Measurements from ENCODE around the gene DUS1L. TPM values are rescaled to one million over a fixed set of nuclear protein-coding genes. Genes with fewer than 3 reads are reported as not detected.

The DUS1L gene
- total and polyA plus RNA-seq, 2 donors (not counting 1 experiment from before 2014, with no cell fraction given) = 109 to 241 TPM

DNA sequence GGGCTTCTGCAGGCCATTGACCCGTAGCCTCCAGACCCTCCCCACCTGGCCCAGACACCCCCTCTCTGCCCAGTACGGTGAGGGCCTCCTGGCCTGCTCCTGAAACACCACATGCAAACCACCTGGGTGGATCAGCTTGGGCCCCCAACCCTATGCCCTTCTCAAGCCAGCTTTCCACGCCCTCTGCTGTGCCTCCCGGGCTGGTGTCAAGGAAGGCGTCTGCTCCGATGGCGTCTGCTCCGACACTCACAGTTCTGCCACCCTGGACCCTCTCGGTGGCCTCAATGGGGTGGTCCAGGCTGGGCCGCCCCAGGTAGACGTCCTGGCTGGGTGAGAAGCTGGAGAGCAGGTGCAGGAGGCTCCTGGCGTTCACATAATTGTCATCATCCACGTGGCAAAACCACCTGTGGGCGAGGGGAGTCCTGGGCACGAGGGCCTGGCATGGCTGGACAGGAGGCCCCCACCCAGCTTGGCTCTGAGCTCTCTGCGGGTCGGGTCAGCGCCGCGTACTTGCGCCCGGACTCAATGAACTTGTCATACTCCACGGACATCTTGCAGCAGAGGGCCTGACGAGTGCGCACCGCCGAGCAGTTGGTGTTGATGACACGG, 15.3 kb downstream of the DUS1L start:
- Mint-ChIP-seq H3K27ac (peak overlapping the region; percentile 86), H3K4me3 (peak overlapping the region; percentile 84), H3K4me1 (peaks cover 14% of the 10 kb centered on the region), H3K9me3 (ENCODE audit: insufficient read depth) (no peaks in the 10 kb centered on the region), H3K27me3 (no peaks in the 10 kb centered on the region)
- ATAC-seq (ENCODE audit: low read depth) (no peak), DNase-seq (no peak)
- peaks cover 20 to 34% of the 10 kb centered on the region in 2 donors for H3K4me1 ChIP-seq (ENCODE audit: control insufficient read depth in 2 of 2, insufficient read depth in 2 of 2, low read length in 2 of 2)
- no peak overlapping the region for H3K4me3 ChIP-seq (ENCODE audit: control extremely low read depth in 1 of 5, extremely low read depth in 1 of 5, insufficient read depth in 1 of 5, low read depth in 2 of 5, low read length in 4 of 5)
- peaks cover 19% of the 10 kb centered on the region for H4K20me1 ChIP-seq (ENCODE audit: control insufficient read depth, insufficient read depth, low read length, poor library complexity, severe bottlenecking)
- TF ChIP-seq, protein P1, sequence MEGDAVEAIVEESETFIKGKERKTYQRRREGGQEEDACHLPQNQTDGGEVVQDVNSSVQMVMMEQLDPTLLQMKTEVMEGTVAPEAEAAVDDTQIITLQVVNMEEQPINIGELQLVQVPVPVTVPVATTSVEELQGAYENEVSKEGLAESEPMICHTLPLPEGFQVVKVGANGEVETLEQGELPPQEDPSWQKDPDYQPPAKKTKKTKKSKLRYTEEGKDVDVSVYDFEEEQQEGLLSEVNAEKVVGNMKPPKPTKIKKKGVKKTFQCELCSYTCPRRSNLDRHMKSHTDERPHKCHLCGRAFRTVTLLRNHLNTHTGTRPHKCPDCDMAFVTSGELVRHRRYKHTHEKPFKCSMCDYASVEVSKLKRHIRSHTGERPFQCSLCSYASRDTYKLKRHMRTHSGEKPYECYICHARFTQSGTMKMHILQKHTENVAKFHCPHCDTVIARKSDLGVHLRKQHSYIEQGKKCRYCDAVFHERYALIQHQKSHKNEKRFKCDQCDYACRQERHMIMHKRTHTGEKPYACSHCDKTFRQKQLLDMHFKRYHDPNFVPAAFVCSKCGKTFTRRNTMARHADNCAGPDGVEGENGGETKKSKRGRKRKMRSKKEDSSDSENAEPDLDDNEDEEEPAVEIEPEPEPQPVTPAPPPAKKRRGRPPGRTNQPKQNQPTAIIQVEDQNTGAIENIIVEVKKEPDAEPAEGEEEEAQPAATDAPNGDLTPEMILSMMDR (IDR thresholded peaks at IDR 0.05) = no peak
- TF ChIP-seq EZH2 (IDR thresholded peaks at IDR 0.05; ENCODE audit: borderline replicate concordance, insufficient read depth, low read depth, low read length, poor library complexity, severe bottlenecking) = no peak
- H3K79me2 ChIP-seq (ENCODE audit: control insufficient read depth, insufficient read depth, low read length) = peaks cover 29% of the 10 kb centered on the region
- ChIA-PET CTCF (interaction anchor here (1.0 to 1.7 kb wide), 2 partner anchors 12 to 20 kb away, joined by 3 to 6 read pairs; partner anchors contain the start of gene DCXR), POLR2A (interaction anchor here (0.8 kb wide), 1 partner anchor 16 kb away, joined by 3 read pairs; the partner anchor contains the start of gene DUS1L)
- peaks cover 0 to 19% of the 10 kb centered on the region in 2 experiments for H3K36me3 ChIP-seq (replicated peaks in 1 of 2; ENCODE audit: control extremely low read depth in 1 of 2, control insufficient read depth in 1 of 2, extremely low read depth in 1 of 2, insufficient read depth in 2 of 2, low read length in 1 of 2)
- no peaks in the 10 kb centered on the region for H3K9me3 ChIP-seq (ENCODE audit: control extremely low read depth in 1 of 3, control insufficient read depth in 2 of 3, insufficient read depth in 1 of 3, low read length in 2 of 3)
- no peak overlapping the region for H3K27ac ChIP-seq (ENCODE audit: low read length in 2 of 2)
- 95% methylated on average over 28 of the region's 28 CpGs for WGBS (ENCODE audit: insufficient coverage)
- H3K9ac ChIP-seq (ENCODE audit: low read length) = no peak overlapping the region
- intact Hi-C loops (cut with micrococcal nuclease) = loop anchor here (2.0 kb wide), 1 partner anchor 27 kb away; the partner anchor contains the start of genes CENPX and LRRC45
- H3K27me3 ChIP-seq (replicated peaks in 1 of 4; ENCODE audit: control extremely low read depth in 1 of 4, control insufficient read depth in 3 of 4, insufficient read depth in 4 of 4, low read length in 3 of 4) = no peaks in the 10 kb centered on the region
- peak overlapping the region; percentile 90 for H3K4me2 ChIP-seq (replicated peaks; ENCODE audit: low read depth, low read length, poor library complexity, severe bottlenecking)
- no peak overlapping the region for H2AFZ ChIP-seq (ENCODE audit: insufficient read depth, low read depth, low read length, poor library complexity, severe bottlenecking)

DNA sequence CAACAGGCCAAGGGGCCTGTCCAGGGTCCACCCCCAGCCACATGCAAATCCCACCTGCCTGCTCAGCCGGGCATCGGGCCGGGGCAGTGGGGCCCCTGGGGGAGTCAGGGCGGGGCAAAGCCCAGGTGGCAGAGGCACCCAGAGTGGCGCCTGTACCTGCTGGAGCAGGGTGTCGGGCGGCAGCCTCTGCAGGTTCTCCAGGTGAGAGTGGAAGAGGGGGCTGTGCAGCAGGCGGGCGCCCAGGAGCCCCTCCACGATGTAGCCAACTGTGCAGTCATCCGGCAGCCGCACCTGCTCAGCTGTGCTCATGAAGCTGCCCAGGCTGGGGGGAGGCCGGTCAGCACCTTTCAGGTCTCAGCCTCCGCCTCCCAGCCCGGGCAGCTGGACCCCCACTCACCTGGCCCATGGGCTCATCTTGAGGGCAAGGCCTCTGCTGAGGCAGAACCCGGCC, 16.1 kb downstream of the DUS1L start:
- H3K36me3 ChIP-seq (replicated peaks in 1 of 2; ENCODE audit: control extremely low read depth in 1 of 2, control insufficient read depth in 1 of 2, extremely low read depth in 1 of 2, insufficient read depth in 2 of 2, low read length in 1 of 2) = peaks cover 0 to 12% of the 10 kb centered on the region in 2 experiments
- no peaks in the 10 kb centered on the region for H3K27me3 ChIP-seq (replicated peaks in 1 of 4; ENCODE audit: control extremely low read depth in 1 of 4, control insufficient read depth in 3 of 4, insufficient read depth in 4 of 4, low read length in 3 of 4)
- intact Hi-C loops (cut with micrococcal nuclease) = no loop called here
- POLR2A ChIA-PET = interaction anchor here (0.8 kb wide), 1 partner anchor 16 kb away, joined by 3 read pairs; the partner anchor contains the start of gene DUS1L
- CTCF ChIA-PET = interaction anchor here (1.0 to 1.7 kb wide), 2 partner anchors 12 to 19 kb away, joined by 3 to 6 read pairs; partner anchors contain the start of gene DCXR
- H3K27me3 Mint-ChIP-seq = no peaks in the 10 kb centered on the region
- no peak overlapping the region for H2AFZ ChIP-seq (ENCODE audit: insufficient read depth, low read depth, low read length, poor library complexity, severe bottlenecking)
- no peak overlapping the region for H3K27ac Mint-ChIP-seq
- H3K9me3 Mint-ChIP-seq (ENCODE audit: insufficient read depth) = no peaks in the 10 kb centered on the region
- H3K4me3 ChIP-seq (ENCODE audit: control extremely low read depth in 1 of 5, extremely low read depth in 1 of 5, insufficient read depth in 1 of 5, low read depth in 2 of 5, low read length in 4 of 5) = no peak overlapping the region
- H3K4me1 Mint-ChIP-seq = peaks cover 14% of the 10 kb centered on the region
- H3K9ac ChIP-seq (ENCODE audit: low read length) = no peak overlapping the region
- TF ChIP-seq EZH2 (IDR thresholded peaks at IDR 0.05; ENCODE audit: borderline replicate concordance, insufficient read depth, low read depth, low read length, poor library complexity, severe bottlenecking) = no peak
- TF ChIP-seq, protein P1 (IDR thresholded peaks at IDR 0.05) = no peak
- H4K20me1 ChIP-seq (ENCODE audit: control insufficient read depth, insufficient read depth, low read length, poor library complexity, severe bottlenecking) = peaks cover 19% of the 10 kb centered on the region
- no peak overlapping the region for H3K4me2 ChIP-seq (replicated peaks; ENCODE audit: low read depth, low read length, poor library complexity, severe bottlenecking)
- H3K4me1 ChIP-seq (ENCODE audit: control insufficient read depth in 2 of 2, insufficient read depth in 2 of 2, low read length in 2 of 2) = peaks cover 20 to 34% of the 10 kb centered on the region in 2 donors
- no peak for DNase-seq
- H3K27ac ChIP-seq (ENCODE audit: low read length in 2 of 2) = no peak overlapping the region
- H3K4me3 Mint-ChIP-seq = peak overlapping the region; percentile 54
- no peaks in the 10 kb centered on the region for H3K9me3 ChIP-seq (ENCODE audit: control extremely low read depth in 1 of 3, control insufficient read depth in 2 of 3, insufficient read depth in 1 of 3, low read length in 2 of 3)
- no peak for ATAC-seq (ENCODE audit: low read depth)
- WGBS (ENCODE audit: insufficient coverage) = 89% methylated on average over 15 of the region's 16 CpGs
- peaks cover 29% of the 10 kb centered on the region for H3K79me2 ChIP-seq (ENCODE audit: control insufficient read depth, insufficient read depth, low read length)
